GM19372 (cell line): Measurements from ENCODE around the gene SAXO1.
"Not testable (repeated sequence)": the region's sequence is repeated elsewhere in the genome, so short reads cannot be mapped to it uniquely, and the experiment has no call there.

Experiments used
- ATAC-seq: cut with Tn5 transposase; IDR thresholded peaks from one replicate; pipeline ENCODE4 v1.9.1; 2021; ENCODE audit warnings: mild to moderate bottlenecking, low read depth, moderate library complexity; ENCODE audit not compliant: unreplicated experiment

SAXO1 gene, protein sequence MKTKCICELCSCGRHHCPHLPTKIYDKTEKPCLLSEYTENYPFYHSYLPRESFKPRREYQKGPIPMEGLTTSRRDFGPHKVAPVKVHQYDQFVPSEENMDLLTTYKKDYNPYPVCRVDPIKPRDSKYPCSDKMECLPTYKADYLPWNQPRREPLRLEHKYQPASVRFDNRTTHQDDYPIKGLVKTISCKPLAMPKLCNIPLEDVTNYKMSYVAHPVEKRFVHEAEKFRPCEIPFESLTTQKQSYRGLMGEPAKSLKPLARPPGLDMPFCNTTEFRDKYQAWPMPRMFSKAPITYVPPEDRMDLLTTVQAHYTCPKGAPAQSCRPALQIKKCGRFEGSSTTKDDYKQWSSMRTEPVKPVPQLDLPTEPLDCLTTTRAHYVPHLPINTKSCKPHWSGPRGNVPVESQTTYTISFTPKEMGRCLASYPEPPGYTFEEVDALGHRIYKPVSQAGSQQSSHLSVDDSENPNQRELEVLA

DNA sequence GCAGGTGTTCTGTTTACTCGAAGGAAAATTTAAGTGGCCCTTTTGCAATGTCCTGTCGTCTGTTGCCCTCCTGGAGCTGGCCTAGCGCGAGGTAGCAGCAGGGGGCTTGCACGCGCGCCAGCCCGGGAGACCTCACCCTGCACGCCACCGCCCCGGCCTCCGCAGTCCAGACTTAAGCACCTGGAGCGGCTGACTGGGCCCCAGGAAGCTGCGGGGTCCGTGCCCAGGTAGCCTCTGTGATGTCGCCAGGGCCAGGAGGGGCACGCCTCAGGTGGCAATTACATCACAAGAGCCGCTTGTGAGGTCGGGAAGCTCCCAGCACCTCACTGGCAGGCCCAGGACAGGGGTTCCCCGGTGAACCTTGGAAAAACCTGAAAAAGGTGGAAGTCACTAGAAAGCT lies at the start of gene SAXO1:
TSS of gene SAXO1 (minus strand) at position 195 of the 400 bp plus-strand sequence. CDS start 301 bp downstream, outside the sequence.
- ATAC-seq: no peak

DNA sequence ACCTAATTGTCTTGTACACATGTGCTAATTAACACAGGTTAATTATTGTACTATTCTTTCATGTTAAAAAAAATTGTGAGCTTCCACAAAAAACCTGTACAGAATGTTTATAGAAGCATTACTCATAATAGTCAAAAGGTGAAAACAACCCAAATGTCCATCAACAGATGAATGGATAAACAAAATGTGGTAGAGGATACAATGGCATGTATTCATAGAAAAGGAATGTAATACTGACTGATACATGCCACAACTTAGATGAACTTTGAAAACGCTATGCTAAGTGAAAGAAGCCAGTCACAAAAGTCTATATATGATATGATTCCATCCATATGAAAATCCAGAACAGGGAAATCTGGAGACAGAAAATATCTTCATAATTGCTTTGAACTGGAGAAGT lies 41.8 kb upstream of the SAXO1 start:
- ATAC-seq: no peak

DNA sequence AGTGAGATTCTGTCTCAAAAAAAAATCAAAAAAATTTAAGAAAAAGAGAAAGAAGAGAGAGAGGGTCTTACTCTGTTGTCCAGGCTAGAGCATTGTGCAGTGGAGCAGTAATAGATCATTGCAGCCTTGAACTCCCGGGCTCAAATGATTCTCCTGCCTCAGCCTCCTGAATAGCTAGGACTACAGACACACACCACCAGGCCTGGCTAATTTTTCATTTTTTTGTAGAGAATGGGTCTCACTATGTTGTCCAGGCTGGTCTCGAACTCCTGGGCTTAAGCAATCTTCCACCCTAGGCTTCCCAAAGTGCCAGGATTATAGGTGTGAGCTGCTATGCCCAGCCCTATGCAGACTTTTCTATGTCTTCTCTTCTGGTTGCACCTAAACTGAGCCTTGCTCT lies 41.2 kb upstream of the SAXO1 start:
- no peak for ATAC-seq

DNA sequence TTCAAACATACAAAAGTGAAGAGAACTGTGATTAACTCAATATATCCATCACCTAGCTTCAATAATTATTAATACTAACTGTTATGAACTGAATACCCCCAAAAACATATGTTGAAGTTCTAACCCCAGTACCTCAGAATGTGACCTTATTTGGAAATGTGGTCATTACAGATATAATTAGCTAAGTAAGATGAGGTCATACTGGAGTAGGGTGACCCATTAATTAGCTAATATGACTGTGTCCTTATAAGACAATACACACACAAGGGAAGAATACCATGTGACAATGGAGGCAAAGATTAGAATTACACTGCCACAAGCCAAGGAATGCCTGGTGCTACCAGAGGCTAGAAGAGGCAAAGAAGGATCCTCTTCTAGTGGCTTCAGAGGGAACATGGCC lies 24.0 kb upstream of the SAXO1 start:
- ATAC-seq: no peak

GRCh38 chr9:19050637-19051591 lies 17.9 kb upstream of the SAXO1 start:
- ATAC-seq: no peak

DNA sequence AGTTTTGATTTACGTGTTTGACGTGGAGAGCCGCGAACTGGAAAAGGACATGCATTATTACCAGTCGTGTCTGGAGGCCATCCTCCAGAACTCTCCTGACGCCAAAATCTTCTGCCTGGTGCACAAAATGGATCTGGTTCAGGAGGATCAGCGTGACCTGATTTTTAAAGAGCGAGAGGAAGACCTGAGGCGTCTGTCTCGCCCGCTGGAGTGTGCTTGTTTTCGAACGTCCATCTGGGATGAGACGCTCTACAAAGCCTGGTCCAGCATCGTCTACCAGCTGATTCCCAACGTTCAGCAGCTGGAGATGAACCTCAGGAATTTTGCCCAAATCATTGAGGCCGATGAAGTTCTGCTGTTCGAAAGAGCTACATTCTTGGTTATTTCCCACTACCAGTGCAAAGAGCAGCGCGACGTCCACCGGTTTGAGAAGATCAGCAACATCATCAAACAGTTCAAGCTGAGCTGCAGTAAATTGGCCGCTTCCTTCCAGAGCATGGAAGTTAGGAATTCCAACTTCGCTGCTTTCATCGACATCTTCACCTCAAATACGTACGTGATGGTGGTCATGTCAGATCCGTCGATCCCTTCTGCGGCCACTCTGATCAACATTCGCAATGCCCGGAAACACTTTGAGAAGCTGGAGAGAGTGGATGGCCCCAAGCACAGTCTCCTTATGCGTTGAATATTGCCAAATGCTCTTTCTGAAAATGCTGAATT lies 17.1 kb upstream of the SAXO1 start:
- ATAC-seq: no peak

DNA sequence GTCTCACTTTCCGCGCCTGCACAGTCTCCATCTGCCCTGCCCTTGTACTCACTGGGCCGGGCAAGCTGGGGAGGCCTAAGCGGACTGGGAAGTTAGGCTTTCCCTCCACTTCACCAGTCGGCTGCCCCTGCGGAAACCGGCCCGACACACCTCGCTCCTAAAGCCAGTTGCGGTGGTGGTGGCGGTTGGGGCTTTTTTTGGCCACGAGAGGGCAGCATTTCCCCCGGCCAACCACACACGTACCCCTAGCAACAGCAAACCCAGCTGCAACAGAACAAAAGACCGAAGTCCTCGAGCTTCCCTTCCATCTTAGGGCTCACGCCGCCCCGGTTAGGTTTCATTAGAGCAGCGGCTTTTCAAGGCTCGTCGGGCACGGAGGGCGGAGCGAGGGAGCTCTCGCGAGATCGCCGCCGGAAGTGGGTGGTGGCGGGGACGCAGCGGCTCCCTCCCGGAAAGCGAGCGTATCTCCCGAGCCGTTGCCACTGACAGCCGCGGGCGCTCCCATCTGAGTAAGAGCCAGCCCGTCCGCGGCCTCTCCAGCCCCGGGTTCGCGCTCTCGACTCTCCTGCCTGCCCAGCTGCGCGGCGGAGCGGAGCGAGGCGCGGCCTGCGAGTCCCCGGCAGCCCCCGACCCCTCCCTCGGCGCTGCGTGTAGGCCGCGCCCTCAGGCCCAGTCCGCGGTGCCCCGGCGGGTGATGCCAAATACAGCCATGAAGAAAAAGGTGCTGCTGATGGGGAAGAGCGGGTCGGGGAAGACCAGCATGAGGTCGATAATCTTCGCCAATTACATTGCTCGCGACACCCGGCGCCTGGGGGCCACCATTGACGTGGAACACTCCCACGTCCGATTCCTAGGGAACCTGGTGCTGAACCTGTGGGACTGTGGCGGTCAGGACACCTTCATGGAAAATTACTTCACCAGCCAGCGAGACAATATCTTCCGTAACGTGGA lies 16.2 kb upstream of the SAXO1 start, which contains the start of gene RRAGA:
TSS of gene RRAGA (plus strand) at position 462 of the 951 bp plus-strand sequence. CDS start at position 695, 233 bp downstream.
- peak; percentile 86 for ATAC-seq

DNA sequence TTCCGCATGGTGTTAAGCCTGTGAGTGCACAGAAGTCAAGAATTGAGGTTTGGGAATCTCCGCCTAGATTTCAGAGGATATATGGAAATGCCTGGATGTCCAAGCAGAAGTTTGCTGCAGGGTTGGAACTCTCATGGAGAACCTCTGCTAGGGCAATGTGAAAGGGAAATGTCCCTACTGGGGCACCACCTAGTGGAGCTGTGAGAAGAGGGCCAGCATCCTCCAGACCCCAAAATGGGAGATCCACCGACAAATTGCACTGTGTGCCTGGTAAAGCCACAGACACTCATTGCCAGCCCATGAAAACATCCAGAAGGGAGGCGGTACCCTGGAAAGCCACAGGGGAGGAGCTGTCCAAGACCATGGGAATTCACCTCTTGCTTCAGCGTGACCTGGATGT lies 3.6 kb upstream of the SAXO1 start:
- no peak for ATAC-seq

GRCh38 chr9:19032406-19032805 lies 603 bp downstream of the SAXO1 start:
- no peak for ATAC-seq

DNA sequence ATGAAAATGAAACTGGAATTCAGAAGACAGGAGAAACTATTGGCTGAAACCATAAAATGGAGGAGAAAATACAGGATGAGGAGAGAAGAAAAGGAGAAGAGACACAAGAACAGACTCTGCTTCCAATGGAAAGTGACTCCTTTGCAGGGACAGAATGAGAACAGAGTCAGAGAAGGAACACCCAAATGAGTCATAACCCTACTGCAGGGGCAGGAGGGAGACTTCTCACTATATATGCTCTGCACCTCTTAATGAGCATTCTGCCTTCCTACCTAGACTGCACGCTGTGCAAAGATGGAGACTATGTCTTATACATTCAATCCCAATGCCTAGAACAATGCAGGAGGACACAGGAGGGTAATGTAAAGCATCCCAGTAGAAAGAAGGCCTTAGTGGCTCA lies 2.1 kb downstream of the SAXO1 start:
- no peak for ATAC-seq

DNA sequence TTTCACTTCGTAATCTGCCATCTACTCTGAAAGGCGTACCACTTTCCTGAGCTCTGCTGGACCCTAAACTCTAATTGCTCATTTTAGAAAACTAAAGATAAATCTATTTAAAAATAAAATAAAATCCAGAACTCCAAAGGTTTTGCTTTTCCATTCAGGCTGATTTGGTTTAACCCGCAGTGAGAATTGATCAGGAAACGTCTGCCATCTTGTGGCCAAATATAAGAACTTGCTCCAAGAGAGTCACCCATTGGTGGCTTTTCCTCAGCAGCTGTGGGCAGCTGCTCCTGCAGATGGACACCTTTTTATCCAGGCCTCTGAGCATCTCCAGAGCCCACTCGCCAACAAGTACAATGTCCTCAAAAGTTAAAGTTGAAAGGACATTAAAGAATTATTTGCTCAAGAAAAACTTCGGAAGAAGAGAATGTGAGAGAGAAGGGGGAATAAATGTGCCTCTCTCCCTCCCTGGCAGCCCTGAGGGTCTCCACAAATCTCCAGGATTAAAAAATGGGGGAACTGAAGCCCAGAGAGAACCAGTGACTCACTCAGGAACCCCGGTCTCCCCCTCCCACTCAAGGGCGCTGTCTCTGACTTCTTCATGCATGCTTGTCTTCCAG lies 4.1 kb downstream of the SAXO1 start:
- peak; percentile 55 for ATAC-seq

DNA sequence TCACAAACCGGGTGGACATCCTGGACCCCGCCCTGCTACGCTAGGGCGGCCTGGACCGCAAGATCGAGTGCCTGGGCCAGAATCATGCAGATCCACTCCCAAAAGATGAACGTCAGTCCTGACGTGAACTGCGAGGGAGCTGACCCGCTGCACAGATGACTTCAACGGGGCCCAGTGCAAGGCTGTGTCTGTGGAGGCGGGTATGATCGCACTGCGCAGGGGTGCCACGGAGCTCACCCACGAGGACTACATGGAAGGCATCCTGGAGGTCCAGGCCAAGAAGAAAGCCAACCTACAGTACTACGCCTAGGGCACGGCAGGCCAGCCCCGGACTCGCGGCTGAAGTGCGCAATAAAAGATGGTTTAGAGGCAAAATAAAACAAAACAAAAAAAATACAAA lies 5.2 kb downstream of the SAXO1 start:
- ATAC-seq: no peak

DNA sequence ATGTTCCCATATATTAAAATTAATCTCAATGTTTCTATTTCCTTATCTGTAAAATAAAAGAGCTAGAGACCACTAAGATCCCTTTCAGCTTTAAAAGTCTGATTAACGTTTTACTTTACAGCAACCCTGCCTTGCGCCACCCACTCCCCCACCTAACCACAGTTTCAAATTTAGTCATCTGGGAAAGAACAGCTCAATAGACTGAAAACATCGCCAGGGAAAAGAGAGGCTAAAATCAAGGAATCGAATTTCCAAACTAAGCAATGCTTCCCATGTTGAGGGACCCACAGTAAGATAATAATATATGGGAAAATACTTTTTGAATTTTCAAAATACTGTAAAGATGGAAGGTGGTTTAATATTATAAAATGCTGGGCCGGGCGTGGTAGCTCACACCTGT lies 6.6 kb downstream of the SAXO1 start:
- no peak for ATAC-seq

DNA sequence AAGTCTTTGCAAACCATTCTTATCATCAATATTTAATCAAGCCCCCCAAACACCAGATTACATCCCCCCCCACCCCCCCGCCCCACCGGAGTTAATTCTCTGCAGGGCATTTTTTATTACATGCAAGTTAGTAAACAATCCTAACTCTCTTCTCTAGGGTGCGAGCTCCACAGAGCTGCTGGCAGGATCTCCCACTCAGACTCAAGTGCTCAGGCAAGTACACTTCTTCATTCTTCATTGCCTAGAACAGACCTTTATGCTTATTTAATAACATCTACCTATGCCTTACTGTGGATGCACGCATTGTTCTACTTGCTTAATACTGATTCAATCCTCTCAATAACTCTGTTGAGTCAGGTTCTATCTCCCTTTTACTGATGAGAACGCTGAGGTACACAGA lies 9.9 kb downstream of the SAXO1 start:
- ATAC-seq: no peak

GRCh38 chr9:19022206-19022605 lies 10.8 kb downstream of the SAXO1 start:
- ATAC-seq: no peak

- not testable (repeated sequence) for ATAC-seq
Measured at GRCh38 chr9:19021649-19022048, 11.4 kb downstream of the SAXO1 start.

DNA sequence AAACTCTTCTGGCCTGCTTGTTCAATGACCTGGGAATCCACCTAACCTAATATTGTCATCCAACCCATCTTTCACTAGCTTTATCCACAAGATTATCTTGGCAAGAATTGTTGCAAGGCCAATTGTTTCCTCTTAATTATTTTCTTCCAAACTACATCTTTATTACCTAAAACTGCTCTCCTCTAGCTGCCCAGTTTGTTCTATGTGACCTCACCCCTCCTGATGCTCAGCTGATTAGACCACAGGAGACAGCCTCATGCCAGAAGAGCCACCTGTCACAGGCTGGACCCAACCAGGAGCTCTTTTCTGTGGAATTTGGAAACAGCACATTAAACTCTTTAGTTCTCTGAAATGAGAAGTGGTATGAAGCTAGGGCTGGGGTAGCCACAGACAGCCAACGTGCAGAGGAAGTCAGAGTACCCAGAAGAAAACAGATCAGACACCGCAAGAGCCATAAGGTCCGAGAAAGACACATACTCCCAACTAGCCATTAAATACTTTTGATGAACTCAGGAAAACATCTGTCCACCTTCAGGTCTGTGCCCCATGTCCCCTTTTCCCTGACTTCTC lies 12.0 kb downstream of the SAXO1 start:
- ATAC-seq: no peak

DNA sequence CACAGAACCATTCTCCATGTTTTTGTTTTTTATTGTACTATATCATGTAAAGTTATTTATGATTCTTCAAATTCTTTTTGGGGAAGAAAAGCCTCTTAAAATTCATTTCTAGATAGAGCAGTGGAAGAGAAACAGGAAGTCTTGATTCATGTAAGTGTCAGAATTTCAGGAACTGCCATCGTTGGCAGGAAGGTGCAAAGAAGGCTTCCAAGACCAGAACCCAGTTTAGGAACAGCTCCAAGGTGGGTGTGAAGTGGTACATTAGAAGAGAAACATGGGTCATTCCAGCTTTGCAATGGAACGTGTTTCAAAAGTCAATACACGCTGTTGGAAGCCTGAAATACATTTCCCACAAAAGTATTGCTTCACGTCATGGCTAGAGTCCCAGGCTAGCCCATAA lies 14.8 kb downstream of the SAXO1 start:
- ATAC-seq: no peak
